Endodermal cell (in vitro differentiated cells): Measurements from ENCODE around the gene SPATA6L. TPM values are rescaled to one million over a fixed set of nuclear protein-coding genes. Genes with fewer than 3 reads are reported as not detected.

Experiments used
- DNase-seq: peaks from one replicate; pipeline ENCODE4 v3.0.0-alpha.2; 2017
- H3K27ac ChIP-seq: 2 replicates; pipeline ENCODE4 v1.5.1; 2013; ENCODE audit warnings: mild to moderate bottlenecking, low read depth, low read length, moderate library complexity
- H3K27me3 ChIP-seq: 2 replicates; pipeline ENCODE4 v1.6.1; 2013; ENCODE audit warnings: mild to moderate bottlenecking, low read length, moderate library complexity; ENCODE audit not compliant: insufficient read depth, control insufficient read depth, poor library complexity, severe bottlenecking
- H3K36me3 ChIP-seq: 2 replicates; pipeline ENCODE4 v1.7.0; 2013; ENCODE audit warnings: mild to moderate bottlenecking, low read length, moderate library complexity; ENCODE audit not compliant: control insufficient read depth, insufficient read depth
- H3K4me1 ChIP-seq: one replicate; pipeline ENCODE4 v1.7.0; 2013; ENCODE audit warnings: low read length; ENCODE audit not compliant: control insufficient read depth, insufficient read depth
- H3K4me3 ChIP-seq: 2 replicates; pipeline ENCODE4 v1.5.1; 2013; ENCODE audit warnings: mild to moderate bottlenecking, low read length, moderate library complexity
- H3K9ac ChIP-seq: 2 replicates; pipeline ENCODE4 v1.6.1; 2013; ENCODE audit warnings: mild to moderate bottlenecking, low read length, moderate library complexity; ENCODE audit not compliant: poor library complexity, severe bottlenecking; ENCODE audit errors: extremely low read depth
- H3K9me3 ChIP-seq: 2 replicates; pipeline ENCODE4 v1.6.1; 2013; ENCODE audit warnings: mild to moderate bottlenecking, low read length, moderate library complexity; ENCODE audit not compliant: control insufficient read depth
- H3K27ac Mint-ChIP-seq: 2 replicates; pipeline ENCODE4 v1.8.0; 2020; ENCODE audit warnings: mixed read lengths
- H3K27me3 Mint-ChIP-seq: 2 replicates; pipeline ENCODE4 v1.8.0; 2021; ENCODE audit warnings: mild to moderate bottlenecking, mixed read lengths; ENCODE audit not compliant: insufficient read depth
- H3K36me3 Mint-ChIP-seq: 2 replicates; pipeline ENCODE4 v1.8.0; 2020; ENCODE audit warnings: low read depth, mixed read lengths
- H3K4me1 Mint-ChIP-seq: 2 replicates; pipeline ENCODE4 v1.8.0; 2020; ENCODE audit warnings: mixed read lengths
- H3K4me3 Mint-ChIP-seq: 2 replicates; pipeline ENCODE4 v1.8.0; 2020; ENCODE audit warnings: mild to moderate bottlenecking, moderate library complexity, mixed read lengths
- H3K9me3 Mint-ChIP-seq: 2 replicates; pipeline ENCODE4 v1.8.0; 2020; ENCODE audit warnings: mild to moderate bottlenecking, mixed read lengths
- CTCF ChIP-seq: fragments of 200-600 bp; sonication (generic); conservative IDR thresholded peaks from 2 replicates; pipeline ENCODE4 v1.5.0; 2021; ENCODE audit warnings: antibody characterized with exemption, mild to moderate bottlenecking
- WGBS, 2 experiments: methylation state at CpG; one replicate each; pipeline versions ENCODE4 v1.1.5 to v1.1.7; 2013; ENCODE audit warnings: missing lambda C conversion rate in 2 of 2, mixed read lengths in 1 of 2; ENCODE audit not compliant: insufficient coverage in 1 of 2, insufficient read length in 1 of 2; 5-methylcytosine and 5-hydroxymethylcytosine counted together
- total RNA-seq, 2 donors: library from RNA; stranded (reverse); fragmentation: NEBNext Ultra II Directional in 1 of 2; extraction: Animal tissue kit (Norgen Biotek cat#: 25700) in 1 of 2; gene quantifications; 2 replicates in 1 of 2; 3 replicates in 1 of 2; pipeline ENCODE4 v1.2.1, GENCODE V29; 2021

The SPATA6L gene
- total RNA-seq, 2 donors from 2014 or later, result 1.2 to 2.0 TPM

DNA sequence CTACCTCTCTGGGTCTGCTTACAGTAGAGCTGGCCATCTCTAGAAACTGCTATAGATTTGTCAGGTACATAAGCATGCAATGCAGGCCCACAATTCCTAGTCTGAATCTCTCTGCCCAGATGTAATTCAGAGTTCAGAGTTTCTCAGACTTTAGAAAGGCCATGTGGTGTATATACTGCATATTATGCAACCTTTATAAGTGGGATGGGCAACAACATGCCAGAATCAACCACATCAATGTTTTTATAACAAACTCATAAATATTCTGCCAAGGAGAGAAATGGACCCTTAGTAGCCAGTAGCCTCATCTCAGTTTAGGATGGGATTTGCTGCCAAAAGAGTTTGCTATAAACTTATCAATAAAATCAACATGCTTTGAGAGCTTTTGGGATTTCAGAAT is 97.2 kb downstream of the SPATA6L start:
- Histone ChIP-seq H3K27ac (no peak overlapping the region), H3K9me3 (no peaks in the 10 kb centered on the region), H3K27me3 (no peaks in the 10 kb centered on the region), H3K9ac (no peak overlapping the region), H3K4me1 (no peaks in the 10 kb centered on the region), H3K36me3 (peaks cover 77% of the 10 kb centered on the region), H3K4me3 (no peak overlapping the region)
- Mint-ChIP-seq H3K27me3 (no peaks in the 10 kb centered on the region), H3K36me3 (peaks cover 26% of the 10 kb centered on the region), H3K4me3 (no peak overlapping the region), H3K27ac (no peak overlapping the region), H3K4me1 (peaks cover 3% of the 10 kb centered on the region), H3K9me3 (no peaks in the 10 kb centered on the region)
- no peak for DNase-seq
- no peak for TF ChIP-seq CTCF

GRCh38 chr9:4567601-4568000 is 98.7 kb downstream of the SPATA6L start:
- H3K27me3 ChIP-seq, result no peaks in the 10 kb centered on the region
- Mint-ChIP-seq H3K9me3 (no peaks in the 10 kb centered on the region), H3K4me3 (no peak overlapping the region), H3K4me1 (no peaks in the 10 kb centered on the region), H3K27me3 (no peaks in the 10 kb centered on the region), H3K27ac (no peak overlapping the region), H3K36me3 (peaks cover 20% of the 10 kb centered on the region)
- DNase-seq, result no peak
- no peaks in the 10 kb centered on the region for H3K4me1 ChIP-seq
- H3K9ac ChIP-seq, result no peak overlapping the region
- no peak for TF ChIP-seq CTCF
- WGBS, 2 experiments, result 95 to 97% methylated on average over 5 to 8 of the region's 8 CpGs
- H3K9me3 ChIP-seq, result no peaks in the 10 kb centered on the region
- H3K27ac ChIP-seq, result no peak overlapping the region
- H3K36me3 ChIP-seq, result peaks cover 71% of the 10 kb centered on the region
- no peak overlapping the region for H3K4me3 ChIP-seq

DNA sequence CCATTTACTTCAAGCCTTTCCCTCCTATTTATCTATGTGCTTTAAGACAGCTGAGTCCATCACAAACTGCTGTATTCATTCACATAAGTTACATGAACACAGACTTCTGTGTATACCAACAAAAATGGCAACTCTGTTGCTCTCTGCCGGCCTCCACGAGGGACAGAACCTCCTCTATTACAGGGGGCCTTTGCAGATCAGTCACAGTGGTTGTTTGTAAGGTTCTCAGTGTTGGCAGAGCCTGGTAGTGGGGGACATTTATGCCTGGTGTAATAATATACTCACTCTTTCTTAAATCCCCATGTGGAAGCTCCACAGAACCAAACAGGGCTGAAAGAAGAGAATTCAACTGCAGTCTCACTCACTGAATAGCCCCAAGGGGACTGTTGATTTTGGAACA is 99.5 kb downstream of the SPATA6L start:
- no peak overlapping the region for H3K4me3 ChIP-seq
- Mint-ChIP-seq H3K9me3 (no peaks in the 10 kb centered on the region), H3K27me3 (no peaks in the 10 kb centered on the region), H3K4me3 (no peak overlapping the region), H3K27ac (no peak overlapping the region), H3K36me3 (peaks cover 19% of the 10 kb centered on the region), H3K4me1 (no peaks in the 10 kb centered on the region)
- H3K27me3 ChIP-seq, result no peaks in the 10 kb centered on the region
- 83% methylated on average over 2 of the region's 2 CpGs; no CpG with 5 or more reads in 1 of the 2 experiments for WGBS, 2 experiments
- H3K27ac ChIP-seq, result no peak overlapping the region
- no peaks in the 10 kb centered on the region for H3K9me3 ChIP-seq
- no peaks in the 10 kb centered on the region for H3K4me1 ChIP-seq
- H3K36me3 ChIP-seq, result peaks cover 67% of the 10 kb centered on the region
- TF ChIP-seq CTCF, result no peak
- no peak overlapping the region for H3K9ac ChIP-seq
- no peak for DNase-seq
